ENCODE measurements around the gene ADAMTS16.
A peak's percentile ranks its signal among the peaks of the same experiment; 100 is the strongest.

The ADAMTS16 gene

GRCh38 chr5:5145651-5146529 is 5.8 kb downstream of the ADAMTS16 start:
- DNase-seq = no peak

- DNase-seq = no peak
These were observed 6.5 kb downstream of the ADAMTS16 start for GRCh38 chr5:5146530-5147160.

- DNase-seq = no peak
These were observed 9.0 kb downstream of the ADAMTS16 start for GRCh38 chr5:5149154-5149553.

- no peak for DNase-seq
These were observed 10.5 kb downstream of the ADAMTS16 start for GRCh38 chr5:5150667-5151066.

GRCh38 chr5:5154733-5155132 is 14.6 kb downstream of the ADAMTS16 start:
- no peak for DNase-seq

- no peak for DNase-seq
These were observed 15.5 kb downstream of the ADAMTS16 start for GRCh38 chr5:5155617-5156016.

- DNase-seq = no peak
These were observed 16.4 kb downstream of the ADAMTS16 start for GRCh38 chr5:5156471-5157082.

- no peak for DNase-seq
These were observed 18.4 kb downstream of the ADAMTS16 start for GRCh38 chr5:5158472-5158895.

GRCh38 chr5:5159282-5160103 is 19.4 kb downstream of the ADAMTS16 start:
- no peak for DNase-seq

GRCh38 chr5:5164163-5164562 is 24.0 kb downstream of the ADAMTS16 start:
- no peak for DNase-seq

GRCh38 chr5:5165541-5166002 is 25.4 kb downstream of the ADAMTS16 start:
- no peak for DNase-seq

GRCh38 chr5:5169466-5169865 is 29.3 kb downstream of the ADAMTS16 start:
- DNase-seq = no peak

GRCh38 chr5:5178136-5178535 is 38.0 kb downstream of the ADAMTS16 start:
- DNase-seq = no peak

- DNase-seq = no peak
These were observed 38.5 kb downstream of the ADAMTS16 start for GRCh38 chr5:5178580-5178979.

- no peak for DNase-seq
These were observed 38.9 kb downstream of the ADAMTS16 start for GRCh38 chr5:5179079-5179478.

GRCh38 chr5:5179597-5179996 is 39.5 kb downstream of the ADAMTS16 start:
- DNase-seq = no peak

- DNase-seq = no peak
These were observed 41.7 kb downstream of the ADAMTS16 start for GRCh38 chr5:5181650-5182324.

- DNase-seq = no peak
These were observed 42.5 kb downstream of the ADAMTS16 start for GRCh38 chr5:5182508-5183188.

GRCh38 chr5:5183189-5183699 is 43.1 kb downstream of the ADAMTS16 start:
- DNase-seq = peak; percentile 78

- DNase-seq = no peak
These were observed 43.8 kb downstream of the ADAMTS16 start for GRCh38 chr5:5183933-5184332.

- DNase-seq = no peak
These were observed 48.4 kb downstream of the ADAMTS16 start for GRCh38 chr5:5188376-5189050.
